Mucosa of stomach (tissue), 1 donor: ENCODE measurements around the gene CERS6.

Source experiments
- H3K27me3 ChIP-seq: one replicate; pipeline ENCODE4 v1.7.0; 2013; ENCODE audit warnings: mild to moderate bottlenecking, low read length; ENCODE audit not compliant: control insufficient read depth, insufficient read depth
- H3K36me3 ChIP-seq: one replicate; pipeline ENCODE4 v1.7.0; 2013; ENCODE audit warnings: low read length; ENCODE audit not compliant: control insufficient read depth, insufficient read depth
- H3K4me1 ChIP-seq: one replicate; pipeline ENCODE4 v1.7.0; 2013; ENCODE audit warnings: mild to moderate bottlenecking, low read length; ENCODE audit not compliant: control insufficient read depth, insufficient read depth
- H3K4me3 ChIP-seq: one replicate; pipeline ENCODE4 v1.7.0; 2013; ENCODE audit warnings: low read length
- H3K9ac ChIP-seq: one replicate; pipeline ENCODE4 v1.7.0; 2013; ENCODE audit warnings: mild to moderate bottlenecking, low read length, moderate library complexity
- H3K9me3 ChIP-seq: one replicate; pipeline ENCODE4 v1.7.0; 2013; ENCODE audit warnings: mild to moderate bottlenecking, low read length, moderate library complexity; ENCODE audit not compliant: control insufficient read depth
- donor health status: Pancreatic carcinoma.

CERS6 gene

DNA sequence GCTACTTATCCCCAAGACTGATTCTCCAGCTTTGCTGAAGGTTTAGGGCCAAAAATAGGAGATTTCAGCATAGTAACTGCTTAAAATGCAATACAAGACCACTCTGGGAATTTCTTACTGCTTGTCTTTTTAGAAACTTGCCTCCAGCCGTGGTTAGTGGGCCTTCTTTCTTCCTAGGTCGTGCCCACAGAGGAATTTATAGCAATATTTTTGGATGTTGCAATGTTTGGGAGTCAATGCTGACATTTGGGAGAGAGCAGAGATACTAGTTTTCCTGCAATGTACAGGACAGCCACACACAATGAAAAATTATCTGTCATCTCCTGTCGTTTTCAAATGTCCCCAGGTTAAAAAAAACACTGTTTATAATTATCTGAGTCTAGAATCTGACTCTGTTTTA lies 25.6 kb upstream of the CERS6 start:
- no peak overlapping the region for H3K9ac ChIP-seq
- H3K36me3 ChIP-seq: no peaks in the 10 kb centered on the region
- H3K4me1 ChIP-seq: no peaks in the 10 kb centered on the region
- no peaks in the 10 kb centered on the region for H3K9me3 ChIP-seq
- H3K27me3 ChIP-seq: no peaks in the 10 kb centered on the region
- H3K4me3 ChIP-seq: no peak overlapping the region

DNA sequence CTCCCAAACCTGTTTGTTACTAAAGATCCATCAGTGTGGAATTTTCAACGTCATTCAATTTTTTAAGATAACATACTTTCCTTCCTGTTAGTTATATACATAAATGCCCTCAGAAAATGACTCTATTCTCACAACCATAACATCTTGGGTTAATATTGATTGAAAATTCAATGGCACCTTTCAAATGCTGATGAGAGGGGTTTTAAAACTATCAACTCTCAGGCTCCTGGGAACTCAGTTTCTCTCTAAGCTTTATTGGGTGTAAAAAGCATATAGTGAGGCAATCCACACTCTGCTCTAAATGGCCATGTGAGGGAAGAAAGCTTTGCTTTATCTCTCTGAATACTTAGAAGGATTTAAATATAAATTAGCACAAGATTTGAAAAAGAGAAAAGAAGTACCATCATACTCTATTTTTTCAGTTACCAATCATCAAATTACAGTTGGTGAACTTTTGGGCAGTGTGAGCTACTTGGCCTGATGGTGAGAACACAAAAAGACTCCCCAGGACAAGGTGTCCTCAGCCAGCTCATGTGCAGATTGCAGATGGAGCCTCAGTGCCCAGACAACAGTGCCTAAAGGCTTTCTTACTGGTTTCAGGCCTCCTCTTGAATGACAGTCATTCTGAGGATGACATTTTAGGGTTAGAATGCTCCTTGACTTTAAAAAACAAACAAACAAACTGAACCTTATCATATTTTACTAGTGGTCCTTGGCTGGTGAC lies 24.6 kb upstream of the CERS6 start:
- H3K36me3 ChIP-seq: no peaks in the 10 kb centered on the region
- no peaks in the 10 kb centered on the region for H3K27me3 ChIP-seq
- no peaks in the 10 kb centered on the region for H3K4me1 ChIP-seq
- no peaks in the 10 kb centered on the region for H3K9me3 ChIP-seq
- H3K4me3 ChIP-seq: no peak overlapping the region
- no peak overlapping the region for H3K9ac ChIP-seq

DNA sequence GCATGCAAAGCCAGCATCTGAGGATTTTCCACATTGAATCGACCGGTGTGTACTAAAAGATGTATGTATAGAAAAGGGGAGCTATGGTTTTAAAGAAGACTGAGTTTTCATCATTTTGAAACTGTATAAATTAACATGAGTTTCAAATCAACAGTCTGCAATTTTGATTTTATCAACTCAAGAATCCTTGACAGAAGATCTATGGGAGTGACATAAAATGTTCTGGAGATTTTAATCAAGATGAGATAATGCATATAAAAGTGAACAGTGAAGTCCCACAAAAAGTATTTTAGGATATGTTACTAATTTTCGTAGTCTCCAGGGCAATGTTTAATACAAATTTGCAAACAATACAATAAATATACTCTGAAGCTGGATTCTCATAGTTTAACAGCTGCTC lies 24.0 kb upstream of the CERS6 start:
- no peaks in the 10 kb centered on the region for H3K9me3 ChIP-seq
- H3K4me3 ChIP-seq: no peak overlapping the region
- H3K9ac ChIP-seq: no peak overlapping the region
- no peaks in the 10 kb centered on the region for H3K27me3 ChIP-seq
- H3K36me3 ChIP-seq: no peaks in the 10 kb centered on the region
- H3K4me1 ChIP-seq: no peaks in the 10 kb centered on the region

DNA sequence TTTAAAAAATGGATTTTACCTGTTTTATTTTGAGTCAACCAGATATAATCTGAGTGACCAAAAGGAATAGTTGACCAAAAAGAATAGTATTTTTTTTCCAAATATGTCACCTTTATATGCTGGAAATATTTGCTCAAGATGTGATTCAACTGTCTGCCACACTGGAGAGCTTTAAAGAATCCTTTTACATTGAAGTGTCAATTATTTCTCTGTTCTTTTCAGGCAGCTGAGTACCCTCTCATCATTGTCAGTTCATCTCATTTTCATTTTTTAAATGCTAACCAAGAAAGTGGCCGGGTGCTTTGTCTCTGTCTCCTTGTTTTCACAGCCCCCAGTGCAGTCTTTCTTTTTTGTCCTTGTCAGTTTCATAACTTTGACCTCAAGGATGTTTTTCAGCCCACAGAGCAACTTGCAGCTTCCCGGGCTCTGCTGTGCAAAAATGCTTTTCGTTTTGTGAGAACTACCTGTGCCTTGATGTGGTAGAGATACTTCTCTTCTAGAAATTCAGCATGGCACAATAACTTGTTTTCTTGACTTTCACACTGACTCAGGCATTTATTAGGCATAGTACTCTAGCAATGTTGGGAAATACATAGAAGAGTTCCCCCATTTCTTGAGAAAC lies 23.4 kb upstream of the CERS6 start:
- Histone ChIP-seq H3K9me3 (no peaks in the 10 kb centered on the region), H3K36me3 (no peaks in the 10 kb centered on the region), H3K4me3 (no peak overlapping the region), H3K4me1 (no peaks in the 10 kb centered on the region), H3K27me3 (no peaks in the 10 kb centered on the region), H3K9ac (no peak overlapping the region)

DNA sequence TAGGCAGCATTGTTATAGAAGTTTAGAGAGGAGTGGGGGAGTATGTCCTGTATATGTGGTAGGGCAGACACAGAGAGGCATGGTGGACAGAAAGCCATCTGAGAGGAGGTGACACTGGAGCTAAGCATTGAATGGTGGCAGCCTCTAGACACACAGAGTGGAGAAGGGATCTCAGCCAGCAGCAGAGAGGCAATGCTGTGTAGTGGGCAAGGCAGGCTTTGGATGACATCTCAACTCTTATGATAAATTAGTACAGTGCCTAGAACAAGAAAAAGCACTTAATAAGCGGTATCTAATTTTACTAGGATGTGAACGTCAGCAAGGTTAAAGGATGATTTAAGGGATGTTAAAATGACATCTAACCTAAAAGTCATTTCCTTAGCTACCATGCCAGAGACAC lies 22.5 kb upstream of the CERS6 start:
- H3K9ac ChIP-seq: no peak overlapping the region
- no peaks in the 10 kb centered on the region for H3K9me3 ChIP-seq
- no peak overlapping the region for H3K4me3 ChIP-seq

DNA sequence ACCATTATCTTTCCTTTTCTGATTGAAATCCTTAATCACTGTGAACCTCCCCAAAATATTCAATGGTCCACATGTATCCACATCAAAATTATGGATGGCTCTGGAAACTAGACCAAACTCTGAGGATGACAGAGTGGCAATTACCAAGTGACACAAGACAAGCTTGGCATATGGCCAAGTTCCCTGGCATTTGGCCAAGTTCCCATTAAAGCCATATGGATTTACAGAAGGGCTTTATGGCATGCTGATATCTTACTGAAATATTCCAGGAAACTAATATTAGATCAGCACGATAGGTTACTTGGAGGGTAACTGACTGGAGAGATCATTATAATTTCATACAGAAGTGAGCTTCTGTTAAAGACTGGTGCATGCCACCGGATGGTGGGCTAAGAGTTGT lies 21.9 kb upstream of the CERS6 start:
- no peak overlapping the region for H3K4me3 ChIP-seq
- H3K9me3 ChIP-seq: no peaks in the 10 kb centered on the region
- no peaks in the 10 kb centered on the region for H3K36me3 ChIP-seq
- H3K4me1 ChIP-seq: peaks cover under 1% of the 10 kb centered on the region
- no peaks in the 10 kb centered on the region for H3K27me3 ChIP-seq
- H3K9ac ChIP-seq: no peak overlapping the region

More for the DNA sequence above, 22.5 kb upstream of the CERS6 start:
- no peaks in the 10 kb centered on the region for H3K36me3 ChIP-seq
- no peaks in the 10 kb centered on the region for H3K4me1 ChIP-seq
- no peaks in the 10 kb centered on the region for H3K27me3 ChIP-seq

DNA sequence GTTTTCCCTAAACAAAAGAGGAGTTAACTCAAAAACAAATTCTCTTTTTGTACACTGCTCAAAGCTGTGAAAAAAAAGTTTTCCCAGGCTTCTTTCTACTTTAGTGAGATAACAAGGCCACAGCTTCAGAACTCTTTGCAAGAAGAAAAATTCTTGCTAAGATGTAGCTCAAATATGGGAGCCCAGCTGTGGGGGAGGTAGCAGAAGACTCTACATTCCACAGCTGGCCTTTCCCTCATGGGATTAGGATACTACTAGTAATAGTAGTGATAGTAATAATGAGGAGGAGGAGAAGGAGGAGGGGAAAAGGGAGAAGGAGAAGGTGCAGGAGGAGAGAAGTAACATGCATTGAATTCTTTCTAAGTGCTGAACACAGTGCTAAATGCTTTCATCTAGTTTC lies 19.2 kb upstream of the CERS6 start:
- H3K27me3 ChIP-seq: no peaks in the 10 kb centered on the region
- H3K9ac ChIP-seq: no peak overlapping the region
- no peak overlapping the region for H3K4me3 ChIP-seq
- no peaks in the 10 kb centered on the region for H3K36me3 ChIP-seq
- H3K4me1 ChIP-seq: peaks cover 9% of the 10 kb centered on the region
- no peaks in the 10 kb centered on the region for H3K9me3 ChIP-seq

DNA sequence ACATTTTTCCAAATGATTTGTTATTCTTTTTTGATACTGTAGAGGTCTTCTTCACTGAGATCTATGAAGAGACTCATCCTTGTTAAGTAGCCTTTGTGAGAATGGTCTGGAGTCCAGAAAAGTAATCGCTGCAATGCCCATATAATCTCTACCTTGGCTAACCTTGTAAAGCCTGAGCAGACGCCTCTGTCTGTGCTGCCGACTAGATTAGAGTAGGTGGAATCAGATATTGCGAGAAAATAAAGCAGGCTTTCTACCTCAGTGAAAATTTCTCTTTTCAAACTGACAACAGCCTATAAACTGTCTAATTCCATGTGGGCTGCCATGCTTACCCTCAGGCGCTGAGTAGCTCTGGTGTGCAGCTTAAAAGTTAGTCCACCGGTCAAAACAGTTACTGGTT lies 17.5 kb upstream of the CERS6 start:
- no peaks in the 10 kb centered on the region for H3K27me3 ChIP-seq
- H3K4me1 ChIP-seq: peaks cover 9% of the 10 kb centered on the region
- no peak overlapping the region for H3K4me3 ChIP-seq
- H3K36me3 ChIP-seq: no peaks in the 10 kb centered on the region
- no peak overlapping the region for H3K9ac ChIP-seq
- H3K9me3 ChIP-seq: no peaks in the 10 kb centered on the region

DNA sequence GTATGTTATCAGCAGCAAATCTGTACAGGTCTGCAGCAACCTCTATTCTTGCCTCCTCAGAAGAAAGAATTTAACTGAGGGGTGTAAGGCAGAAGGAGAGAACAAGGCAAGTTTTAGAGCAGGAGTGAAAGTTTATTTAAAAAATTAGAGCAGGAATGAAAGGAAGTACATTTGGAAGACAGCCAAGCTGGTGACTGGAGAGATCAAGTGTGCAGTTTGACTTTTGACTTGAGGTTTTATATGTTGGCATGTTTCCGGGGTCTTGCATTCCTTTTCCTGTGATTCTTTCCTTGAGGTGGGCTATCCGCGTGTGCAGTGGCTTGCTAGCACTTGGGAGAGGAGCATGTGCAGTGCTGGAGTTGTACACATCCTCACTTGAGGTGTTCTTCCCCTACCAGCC lies 16.5 kb upstream of the CERS6 start:
- H3K27me3 ChIP-seq: no peaks in the 10 kb centered on the region
- H3K4me1 ChIP-seq: peaks cover 9% of the 10 kb centered on the region
- no peak overlapping the region for H3K9ac ChIP-seq
- H3K36me3 ChIP-seq: no peaks in the 10 kb centered on the region
- no peak overlapping the region for H3K4me3 ChIP-seq
- no peaks in the 10 kb centered on the region for H3K9me3 ChIP-seq

DNA sequence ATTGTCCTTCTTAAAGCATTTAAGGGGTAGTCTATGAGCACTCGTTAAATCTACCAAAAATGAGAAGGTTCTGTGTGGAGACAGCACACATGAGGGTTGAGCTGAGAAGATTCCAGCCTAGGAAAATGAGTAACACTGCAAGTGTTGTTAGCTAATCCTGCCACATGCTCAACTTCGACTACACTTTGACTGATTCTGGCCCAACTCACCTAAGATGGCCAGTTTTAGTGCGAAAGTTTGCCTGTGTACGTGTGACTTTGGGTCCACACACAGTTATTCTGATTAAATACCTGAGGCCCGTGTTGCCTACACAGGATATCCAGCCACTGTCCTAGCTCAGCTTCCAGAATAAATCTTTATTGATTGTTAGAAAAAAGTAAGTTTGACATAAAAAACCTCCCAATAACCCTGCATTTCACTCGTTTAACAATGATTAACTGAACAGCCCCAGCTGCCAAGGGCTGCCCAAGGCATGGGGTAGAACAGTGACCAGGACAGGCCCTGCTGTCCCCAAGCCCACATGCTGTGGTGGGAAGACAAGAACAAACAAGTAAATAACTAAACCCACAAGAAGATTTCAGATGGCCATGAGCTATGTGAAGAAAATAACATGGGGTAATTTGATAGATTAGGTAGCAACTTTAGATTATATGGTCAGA lies 14.7 kb upstream of the CERS6 start:
- Histone ChIP-seq H3K4me3 (no peak overlapping the region), H3K9ac (no peak overlapping the region), H3K9me3 (no peaks in the 10 kb centered on the region), H3K27me3 (no peaks in the 10 kb centered on the region), H3K4me1 (peaks cover 9% of the 10 kb centered on the region), H3K36me3 (no peaks in the 10 kb centered on the region)

DNA sequence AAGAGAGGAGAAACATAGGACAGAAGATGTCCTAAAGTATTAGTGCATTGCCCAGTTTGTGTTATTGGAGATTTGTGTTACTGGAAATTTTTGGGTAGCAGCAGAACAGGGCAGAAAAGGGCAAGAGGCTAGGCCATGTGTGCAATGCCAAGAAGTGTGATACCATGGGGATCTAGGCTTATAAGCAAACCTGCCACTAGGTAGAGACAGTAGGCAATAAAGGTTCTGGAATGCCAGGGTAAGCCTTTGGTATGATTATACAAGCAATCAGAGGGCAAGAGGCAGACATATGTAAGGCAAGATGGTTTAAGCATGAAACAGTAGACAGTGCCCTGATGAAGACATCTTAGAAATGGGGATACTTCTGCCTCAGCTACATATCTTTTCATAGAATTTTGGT lies 12.3 kb upstream of the CERS6 start:
- H3K4me3 ChIP-seq: no peak overlapping the region
- peaks cover 9% of the 10 kb centered on the region for H3K4me1 ChIP-seq
- H3K27me3 ChIP-seq: no peaks in the 10 kb centered on the region
- no peak overlapping the region for H3K9ac ChIP-seq
- H3K9me3 ChIP-seq: no peaks in the 10 kb centered on the region
- H3K36me3 ChIP-seq: no peaks in the 10 kb centered on the region

DNA sequence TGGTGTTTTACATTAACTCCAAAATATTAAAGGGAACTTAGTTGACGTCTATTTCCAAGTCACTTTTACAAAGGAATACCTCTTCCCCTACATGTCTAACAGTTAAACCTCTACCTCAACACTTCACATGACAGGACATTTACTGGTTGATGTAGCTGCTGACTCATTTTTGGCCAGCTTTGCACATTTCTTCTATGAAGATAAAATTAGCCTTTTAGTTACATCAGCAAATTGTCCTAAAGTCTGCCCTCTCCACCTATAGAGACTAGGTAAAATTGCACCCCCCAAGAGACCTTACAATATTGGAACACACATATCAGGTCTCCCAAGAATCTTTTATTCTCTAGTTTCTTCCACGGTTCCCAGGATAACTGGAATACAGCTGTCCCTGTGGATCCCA lies 10.1 kb upstream of the CERS6 start:
- Histone ChIP-seq H3K9ac (no peak overlapping the region), H3K4me3 (no peak overlapping the region), H3K36me3 (no peaks in the 10 kb centered on the region), H3K27me3 (no peaks in the 10 kb centered on the region), H3K4me1 (peaks cover 2% of the 10 kb centered on the region), H3K9me3 (no peaks in the 10 kb centered on the region)
